Measurements from ENCODE around the gene ICA1L.

- no peak for TF ChIP-seq CTCF (IDR thresholded peaks at IDR 0.05)
- TF ChIP-seq NFIC (IDR thresholded peaks at IDR 0.05; ENCODE audit: borderline replicate concordance): no peak
- no peak for TF ChIP-seq RXRA (IDR thresholded peaks at IDR 0.05; ENCODE audit: borderline replicate concordance, low read depth)
- no peak for TF ChIP-seq GABPA (IDR thresholded peaks at IDR 0.05; ENCODE audit: low read depth)
- TF ChIP-seq NRF1 (IDR thresholded peaks at IDR 0.05; ENCODE audit: low read depth, low read length): no peak
- TF ChIP-seq USF1 (IDR thresholded peaks at IDR 0.05; ENCODE audit: borderline replicate concordance, low read depth): no peak
- TF ChIP-seq EP300 (IDR thresholded peaks at IDR 0.05; ENCODE audit: borderline replicate concordance in 1 of 2, low read depth in 1 of 2, low read length in 1 of 2): no peak
- no peak for TF ChIP-seq TAF1 (IDR thresholded peaks at IDR 0.05; ENCODE audit: borderline replicate concordance, low read depth, low read length)
- TF ChIP-seq PBX3 (IDR thresholded peaks at IDR 0.05): no peak
- no peak for TF ChIP-seq POLR2AphosphoS5 (IDR thresholded peaks at IDR 0.05; ENCODE audit: low read depth, low read length)
These were observed 107.7 kb downstream of the ICA1L start for GRCh38 chr2:202763916-202764315.
